Prostate gland (tissue), 2 donors: Measurements from ENCODE around the gene N4BP2L2. TPM values are rescaled to one million over a fixed set of nuclear protein-coding genes. Genes with fewer than 3 reads are reported as not detected.

Source experiments
- DNase-seq: peaks from one replicate; pipeline ENCODE4 v3.0.0-alpha.2; 2019; ENCODE audit warnings: low spot score
- H3K27ac ChIP-seq, 2 donors: fragments of 200-600 bp; sonication (generic); 2 replicates each; pipeline ENCODE4 v1.5.1; 2017 to 2019
- H3K27me3 ChIP-seq: fragments of 200-600 bp; sonication (generic); replicated peaks from 2 replicates; pipeline ENCODE4 v1.5.1; 2019; ENCODE audit not compliant: insufficient read depth
- H3K36me3 ChIP-seq, 2 donors: fragments of 200-600 bp; sonication (generic); 1 replicate in 1 of 2; 2 replicates in 1 of 2; pipeline versions ENCODE4 v1.5.1 to v1.8.1; 2017 to 2019
- H3K4me1 ChIP-seq: fragments of 200-600 bp; sonication (generic); replicated peaks from 2 replicates; pipeline ENCODE4 v1.5.1; 2019
- H3K4me3 ChIP-seq, 2 donors: fragments of 200-600 bp; sonication (generic); 2 replicates each; pipeline ENCODE4 v1.5.1; 2017 to 2019
- H3K9me3 ChIP-seq: fragments of 200-600 bp; sonication (generic); 2 replicates; pipeline ENCODE4 v1.5.1; 2017
- POLR2A ChIP-seq: fragments of 450-650 bp; IDR thresholded peaks from one replicate; pipeline ENCODE4 v1.6.1; 2016; ENCODE audit warnings: antibody characterized with exemption, mild to moderate bottlenecking
- POLR2AphosphoS5 ChIP-seq: sonication (generic); formaldehyde crosslinking; IDR thresholded peaks from one replicate; pipeline ENCODE4 v1.6.1; 2017; ENCODE audit warnings: antibody characterized with exemption
- WGBS: methylation state at CpG from one replicate; pipeline ENCODE4 v1.1.5; 2018; 5-methylcytosine and 5-hydroxymethylcytosine counted together
- intact Hi-C: fragments of 100-400 bp; cut with DNase I; formaldehyde crosslinking; loops from one replicate; pipeline ENCODE4 v1.14.2; 2022
- total RNA-seq, 2 donors: library from RNA; depleted of rRNA; stranded (reverse); fragments of >200 nt; gene quantifications; one replicate each; pipeline ENCODE4 v1.1.0, GENCODE V29; 2016
- TF ChIP-seq, protein P1 (sequence below), 4 experiments: fragments of 200-600 bp in 2 of 4; fragments of 450-650 bp in 2 of 4; sonication (generic) in 2 of 4; IDR thresholded peaks; 1 replicate in 3 of 4; 2 replicates in 1 of 4; pipeline ENCODE4 v1.5.1; 2016 to 2019; ENCODE audit warnings: antibody characterized with exemption in 4 of 4, mild to moderate bottlenecking in 2 of 4, moderate library complexity in 2 of 4

Gene N4BP2L2
- total RNA-seq, 2 donors from 2014 or later = 80.9 to 475 TPM

DNA sequence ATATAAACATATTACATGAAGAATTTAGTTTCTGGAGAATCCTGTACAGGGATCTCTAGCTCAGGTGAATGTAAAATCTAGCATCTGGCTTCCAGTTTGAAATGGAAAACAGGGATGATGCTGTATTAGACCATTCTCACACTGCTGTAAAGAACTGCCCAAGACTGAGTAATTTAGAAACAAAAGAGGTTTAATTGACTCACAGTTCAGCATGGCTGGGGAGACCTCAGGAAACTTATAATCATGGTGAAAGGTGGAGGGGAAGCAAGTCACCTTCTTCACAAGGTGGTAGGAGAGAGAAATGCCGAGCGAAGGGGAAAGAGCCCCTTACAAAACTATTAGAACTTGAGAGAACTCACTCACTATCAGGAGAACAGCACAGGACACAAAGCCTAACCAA is 17.0 kb upstream of the N4BP2L2 start:
- DNase-seq = no peak
- no peaks in the 10 kb centered on the region for H3K9me3 ChIP-seq
- H3K27ac ChIP-seq = no peak overlapping the region
- H3K36me3 ChIP-seq = no peaks in the 10 kb centered on the region
- TF ChIP-seq POLR2A (no peak), POLR2AphosphoS5 (no peak)
- TF ChIP-seq, protein P1, sequence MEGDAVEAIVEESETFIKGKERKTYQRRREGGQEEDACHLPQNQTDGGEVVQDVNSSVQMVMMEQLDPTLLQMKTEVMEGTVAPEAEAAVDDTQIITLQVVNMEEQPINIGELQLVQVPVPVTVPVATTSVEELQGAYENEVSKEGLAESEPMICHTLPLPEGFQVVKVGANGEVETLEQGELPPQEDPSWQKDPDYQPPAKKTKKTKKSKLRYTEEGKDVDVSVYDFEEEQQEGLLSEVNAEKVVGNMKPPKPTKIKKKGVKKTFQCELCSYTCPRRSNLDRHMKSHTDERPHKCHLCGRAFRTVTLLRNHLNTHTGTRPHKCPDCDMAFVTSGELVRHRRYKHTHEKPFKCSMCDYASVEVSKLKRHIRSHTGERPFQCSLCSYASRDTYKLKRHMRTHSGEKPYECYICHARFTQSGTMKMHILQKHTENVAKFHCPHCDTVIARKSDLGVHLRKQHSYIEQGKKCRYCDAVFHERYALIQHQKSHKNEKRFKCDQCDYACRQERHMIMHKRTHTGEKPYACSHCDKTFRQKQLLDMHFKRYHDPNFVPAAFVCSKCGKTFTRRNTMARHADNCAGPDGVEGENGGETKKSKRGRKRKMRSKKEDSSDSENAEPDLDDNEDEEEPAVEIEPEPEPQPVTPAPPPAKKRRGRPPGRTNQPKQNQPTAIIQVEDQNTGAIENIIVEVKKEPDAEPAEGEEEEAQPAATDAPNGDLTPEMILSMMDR (IDR thresholded peaks at IDR 0.05) = no peak
- no peaks in the 10 kb centered on the region for H3K27me3 ChIP-seq
- intact Hi-C loops = no loop called here
- no peak overlapping the region for H3K4me3 ChIP-seq
- WGBS = 100% methylated on average over 2 of the region's 2 CpGs
- no peaks in the 10 kb centered on the region for H3K4me1 ChIP-seq

DNA sequence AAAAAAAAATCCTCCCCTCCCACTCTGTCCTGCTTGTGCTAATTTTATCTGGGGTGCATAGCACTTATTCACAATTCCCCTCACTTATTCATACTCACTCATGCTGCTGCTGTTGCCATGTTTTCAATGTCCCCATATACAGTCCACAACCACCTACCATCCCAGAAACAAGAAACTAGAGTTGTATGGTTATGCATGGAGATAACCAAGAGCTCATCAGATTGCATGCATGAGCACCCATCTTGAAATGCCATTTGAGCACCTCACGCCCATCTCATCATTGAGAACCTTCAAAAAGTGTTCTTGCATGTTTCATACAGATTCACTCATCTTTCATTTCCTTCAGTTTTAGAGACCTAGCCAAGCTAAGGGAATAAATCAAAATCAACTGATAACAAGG is 15.1 kb upstream of the N4BP2L2 start:
- DNase-seq = no peak
- no peak for TF ChIP-seq POLR2AphosphoS5
- TF ChIP-seq, protein P1 (IDR thresholded peaks at IDR 0.05) = no peak
- no peak for TF ChIP-seq POLR2A
- no peaks in the 10 kb centered on the region for H3K4me1 ChIP-seq
- H3K27ac ChIP-seq = no peak overlapping the region
- H3K9me3 ChIP-seq = no peaks in the 10 kb centered on the region
- 94% methylated on average over 1 of the region's 1 CpG for WGBS
- intact Hi-C loops = no loop called here
- H3K4me3 ChIP-seq = no peak overlapping the region
- H3K36me3 ChIP-seq = no peaks in the 10 kb centered on the region
- no peaks in the 10 kb centered on the region for H3K27me3 ChIP-seq

DNA sequence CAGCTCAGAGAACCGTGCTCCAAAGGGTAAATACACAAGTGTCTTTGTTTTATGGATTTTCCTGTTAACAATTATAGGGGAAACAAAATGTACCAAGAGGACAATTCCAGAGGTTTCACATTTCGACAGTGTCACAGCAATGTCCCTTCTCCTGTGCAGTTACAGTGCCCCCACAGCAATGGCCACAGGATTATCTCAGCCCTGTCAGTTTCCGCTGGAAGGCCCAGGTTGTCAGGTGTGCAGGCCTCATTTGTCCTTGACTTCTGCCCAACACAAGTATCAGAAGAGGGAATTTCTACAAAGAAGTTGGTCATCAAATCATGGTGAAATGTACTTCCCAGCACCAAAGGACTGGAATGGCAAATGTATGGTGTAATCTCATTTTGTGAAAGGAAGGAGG is 11.2 kb upstream of the N4BP2L2 start:
- H3K36me3 ChIP-seq = no peaks in the 10 kb centered on the region
- no peak overlapping the region for H3K4me3 ChIP-seq
- H3K9me3 ChIP-seq = no peaks in the 10 kb centered on the region
- H3K27ac ChIP-seq = no peak overlapping the region
- no peak for DNase-seq
- 56% methylated on average over 3 of the region's 3 CpGs for WGBS
- TF ChIP-seq POLR2AphosphoS5 (no peak), POLR2A (no peak)
- TF ChIP-seq, protein P1 (IDR thresholded peaks at IDR 0.05) = no peak
- no peaks in the 10 kb centered on the region for H3K4me1 ChIP-seq
- intact Hi-C loops = no loop called here
- H3K27me3 ChIP-seq = no peaks in the 10 kb centered on the region

DNA sequence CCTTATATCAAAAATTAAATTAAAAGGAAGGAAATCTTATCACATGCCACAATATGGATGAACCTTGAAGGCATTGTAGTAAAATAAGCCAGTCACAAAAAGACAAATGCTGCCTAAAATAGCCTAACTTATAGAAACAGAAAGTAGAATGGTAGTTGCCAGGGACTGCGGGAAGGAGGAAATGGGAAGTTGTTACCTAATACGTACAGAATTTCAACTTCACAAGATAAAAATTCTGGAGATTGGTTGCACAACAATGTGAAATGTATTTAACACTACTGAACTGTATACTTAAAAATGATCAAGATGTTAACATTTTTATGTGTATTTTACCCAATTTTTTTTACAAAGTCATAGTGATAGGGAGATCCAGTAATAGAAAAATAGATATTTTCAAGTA is 10.2 kb upstream of the N4BP2L2 start:
- Histone ChIP-seq H3K9me3 (no peaks in the 10 kb centered on the region), H3K27ac (no peak overlapping the region), H3K4me3 (no peak overlapping the region), H3K36me3 (no peaks in the 10 kb centered on the region), H3K27me3 (no peaks in the 10 kb centered on the region), H3K4me1 (no peaks in the 10 kb centered on the region)
- TF ChIP-seq, protein P1 (IDR thresholded peaks at IDR 0.05) = no peak
- TF ChIP-seq POLR2AphosphoS5 = no peak
- TF ChIP-seq POLR2A = no peak
- intact Hi-C loops = no loop called here
- DNase-seq = no peak
- WGBS = 54% methylated on average over 2 of the region's 2 CpGs

DNA sequence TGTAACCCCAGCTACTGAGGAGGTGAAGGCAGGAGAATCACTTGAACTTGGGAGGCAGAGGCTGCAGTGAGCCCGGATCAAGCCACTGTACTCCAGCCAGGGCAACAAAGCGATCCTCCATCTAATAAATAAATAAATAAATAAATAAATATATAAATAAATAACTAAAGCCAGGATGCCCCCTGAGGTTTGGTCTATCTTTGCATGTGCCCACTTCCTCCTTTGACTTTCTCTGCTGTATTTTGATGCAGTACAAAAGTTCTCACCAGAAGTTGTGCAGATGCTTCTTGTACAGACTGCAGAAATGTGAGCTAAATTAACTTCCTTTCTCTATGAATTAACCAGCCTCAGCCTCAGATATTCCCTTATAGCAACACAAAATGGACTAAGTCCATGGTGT is 6.5 kb upstream of the N4BP2L2 start:
- H3K9me3 ChIP-seq = no peaks in the 10 kb centered on the region
- WGBS = 93% methylated on average over 2 of the region's 2 CpGs
- H3K4me1 ChIP-seq = no peaks in the 10 kb centered on the region
- no peak overlapping the region for H3K27ac ChIP-seq
- H3K4me3 ChIP-seq = no peak overlapping the region
- H3K27me3 ChIP-seq = no peaks in the 10 kb centered on the region
- H3K36me3 ChIP-seq = no peaks in the 10 kb centered on the region
- intact Hi-C loops = no loop called here
- DNase-seq = no peak
- TF ChIP-seq, protein P1 (IDR thresholded peaks at IDR 0.05) = no peak
- TF ChIP-seq POLR2AphosphoS5 (no peak), POLR2A (no peak)
